OCI-LY7 (cell line): ENCODE data around the gene PTGER4. TPM values are rescaled to one million over a fixed set of nuclear protein-coding genes. Genes with fewer than 3 reads are reported as not detected.

ENCODE experiments used
- BruUV-seq: library from RNA; stranded (reverse); fragments of 400-500 nt; replicated peaks from 2 replicates; lab custom pipeline; 2021; lab: Mats Ljungman, UMichigan
- CTCF ChIA-PET: fragments of 300-600 bp; sonication (Branson Sonifier 250); formaldehyde crosslinking; loops from one replicate; lab custom pipeline; 2022; ENCODE audit warnings: antibody characterized with exemption; ENCODE audit not compliant: unreplicated experiment; lab: Charles Lee
- POLR2A ChIA-PET: fragments of 300-600 bp; sonication (Branson Sonifier 250); formaldehyde crosslinking; loops from one replicate; lab custom pipeline; 2022; ENCODE audit warnings: antibody characterized with exemption; lab: Charles Lee
- DNase-seq: peaks from one replicate; pipeline ENCODE4 v3.0.0-alpha.2; 2015; ENCODE audit warnings: low spot score
- H2AFZ ChIP-seq: fragments of 200-600 bp; sonication (generic), shearing (Covaris generic); 2 replicates; pipeline ENCODE4 v1.6.1; 2014; ENCODE audit warnings: mild to moderate bottlenecking, antibody characterized with exemption, low read length, moderate library complexity
- H3K27ac ChIP-seq: fragments of 200-600 bp; sonication (generic); 2 replicates; pipeline ENCODE4 v1.5.1; 2014; ENCODE audit warnings: mixed run types, low read depth, mild to moderate bottlenecking, moderate library complexity, low read length, inconsistent platforms; ENCODE audit not compliant: poor library complexity, severe bottlenecking
- H3K36me3 ChIP-seq: fragments of 200-600 bp; sonication (generic); 2 replicates; pipeline ENCODE4 v1.6.1; 2014; ENCODE audit warnings: mild to moderate bottlenecking, antibody characterized with exemption, low read length, moderate library complexity, mixed read lengths; ENCODE audit not compliant: insufficient read depth
- H3K4me1 ChIP-seq: fragments of 200-600 bp; sonication (generic); 2 replicates; pipeline ENCODE4 v1.5.1; 2014; ENCODE audit warnings: mild to moderate bottlenecking, low read length; ENCODE audit not compliant: insufficient read depth, poor library complexity, severe bottlenecking
- H3K4me2 ChIP-seq: fragments of 200-600 bp; sonication (generic); 2 replicates; pipeline ENCODE4 v1.6.1; 2014; ENCODE audit warnings: mild to moderate bottlenecking, low read length
- H3K4me3 ChIP-seq: fragments of 200-600 bp; sonication (generic); 2 replicates; pipeline ENCODE4 v1.5.1; 2014; ENCODE audit warnings: mild to moderate bottlenecking, low read depth, low read length; ENCODE audit not compliant: poor library complexity, severe bottlenecking
- H3K79me2 ChIP-seq: fragments of 200-600 bp; sonication (generic); 2 replicates; pipeline ENCODE4 v1.6.1; 2016; ENCODE audit warnings: low read depth, mild to moderate bottlenecking, low read length, moderate library complexity, mixed read lengths; ENCODE audit not compliant: insufficient read depth
- H3K9me2 ChIP-seq: fragments of 200-600 bp; sonication (generic); 2 replicates; pipeline ENCODE4 v1.6.1; 2016; ENCODE audit warnings: mild to moderate bottlenecking, low read length, mixed read lengths; ENCODE audit not compliant: insufficient read depth
- H3K9me3 ChIP-seq: fragments of 200-600 bp; sonication (generic); 2 replicates; pipeline ENCODE4 v1.6.1; 2014; ENCODE audit warnings: mild to moderate bottlenecking, mixed run types, low read length, mixed read lengths
- H4K20me1 ChIP-seq: fragments of 200-600 bp; sonication (generic); 2 replicates; pipeline ENCODE4 v1.6.1; 2014; ENCODE audit warnings: mild to moderate bottlenecking, antibody characterized with exemption, low read length, moderate library complexity, mixed read lengths; ENCODE audit not compliant: insufficient read depth
- EZH2phosphoT487 ChIP-seq: fragments of 200-600 bp; sonication (generic); IDR thresholded peaks from 2 replicates; pipeline ENCODE4 v1.6.1; 2018; ENCODE audit warnings: low read depth, borderline replicate concordance, mild to moderate bottlenecking, mixed run types, antibody characterized with exemption, low read length, moderate library complexity, mixed read lengths
- intact Hi-C: fragments of 100-400 bp; cut with micrococcal nuclease; formaldehyde crosslinking; loops from one replicate; pipeline ENCODE4 v1.10.0; 2022; ENCODE audit not compliant: unreplicated experiment
- total RNA-seq, 2 experiments: library from RNA; depleted of rRNA in 1 of 2; stranded (reverse); fragments of >200 nt in 1 of 2; shearing (Covaris generic) in 1 of 2; gene quantifications; 2 replicates each; pipeline ENCODE4 v1.2.3, GENCODE V29; 2014 to 2022
- TF ChIP-seq, protein P1 (sequence below): fragments of 200-600 bp; sonication (generic); conservative IDR thresholded peaks from 2 replicates; pipeline ENCODE4 v1.5.1; 2014; ENCODE audit warnings: mild to moderate bottlenecking, antibody characterized with exemption, low read length, moderate library complexity, mixed read lengths

The PTGER4 gene
- total RNA-seq, 2 experiments from 2014 or later: 0.49 to 1.4 TPM

DNA sequence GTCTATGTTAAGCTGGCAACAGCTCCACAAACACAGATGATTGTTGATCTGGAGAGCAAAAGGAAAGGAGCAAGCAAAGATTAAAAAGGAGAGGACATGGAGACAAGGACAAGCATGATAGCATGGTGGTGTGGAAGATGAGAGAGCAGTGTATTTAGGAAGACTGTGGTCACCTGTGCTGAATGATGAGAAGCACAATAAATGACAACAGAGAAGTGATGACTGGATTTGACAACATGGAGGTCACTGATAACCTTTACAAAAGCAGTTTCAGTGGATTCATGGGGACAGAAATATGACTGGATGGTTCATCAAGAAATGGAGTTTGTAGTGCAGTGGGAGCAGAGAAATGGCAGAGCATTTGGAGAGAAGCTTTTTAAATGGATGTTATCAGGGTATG lies 55.9 kb downstream of the PTGER4 start:
- Histone ChIP-seq H3K4me1 (no peaks in the 10 kb centered on the region), H3K79me2 (no peaks in the 10 kb centered on the region), H3K36me3 (peaks cover 21% of the 10 kb centered on the region), H3K9me3 (no peaks in the 10 kb centered on the region), H3K9me2 (no peaks in the 10 kb centered on the region), H3K4me2 (no peak overlapping the region), H3K27ac (no peak overlapping the region), H3K4me3 (no peak overlapping the region), H4K20me1 (peaks cover 4% of the 10 kb centered on the region; the same call in 1 of the 2 replicates), H2AFZ (no peak overlapping the region)
- BruUV-seq: no TSS peak
- TF ChIP-seq EZH2phosphoT487: no peak
- TF ChIP-seq, protein P1, sequence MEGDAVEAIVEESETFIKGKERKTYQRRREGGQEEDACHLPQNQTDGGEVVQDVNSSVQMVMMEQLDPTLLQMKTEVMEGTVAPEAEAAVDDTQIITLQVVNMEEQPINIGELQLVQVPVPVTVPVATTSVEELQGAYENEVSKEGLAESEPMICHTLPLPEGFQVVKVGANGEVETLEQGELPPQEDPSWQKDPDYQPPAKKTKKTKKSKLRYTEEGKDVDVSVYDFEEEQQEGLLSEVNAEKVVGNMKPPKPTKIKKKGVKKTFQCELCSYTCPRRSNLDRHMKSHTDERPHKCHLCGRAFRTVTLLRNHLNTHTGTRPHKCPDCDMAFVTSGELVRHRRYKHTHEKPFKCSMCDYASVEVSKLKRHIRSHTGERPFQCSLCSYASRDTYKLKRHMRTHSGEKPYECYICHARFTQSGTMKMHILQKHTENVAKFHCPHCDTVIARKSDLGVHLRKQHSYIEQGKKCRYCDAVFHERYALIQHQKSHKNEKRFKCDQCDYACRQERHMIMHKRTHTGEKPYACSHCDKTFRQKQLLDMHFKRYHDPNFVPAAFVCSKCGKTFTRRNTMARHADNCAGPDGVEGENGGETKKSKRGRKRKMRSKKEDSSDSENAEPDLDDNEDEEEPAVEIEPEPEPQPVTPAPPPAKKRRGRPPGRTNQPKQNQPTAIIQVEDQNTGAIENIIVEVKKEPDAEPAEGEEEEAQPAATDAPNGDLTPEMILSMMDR: no peak
- DNase-seq: no peak
- POLR2A ChIA-PET: no interaction called here
- intact Hi-C loops: loop anchor here (5.0 kb wide), 1 partner anchor 48 kb away; no protein-coding TSS in a partner anchor
- CTCF ChIA-PET: no interaction called here

GRCh38 chr5:40736103-40736875 lies 56.6 kb downstream of the PTGER4 start:
- no TSS peak for BruUV-seq
- peaks cover 4% of the 10 kb centered on the region; the same call in 1 of the 2 replicates for H4K20me1 ChIP-seq
- CTCF ChIA-PET: no interaction called here

More at GRCh38 chr5:40736103-40736875, 56.6 kb downstream of the PTGER4 start:
- Histone ChIP-seq H2AFZ (no peak overlapping the region), H3K9me2 (no peaks in the 10 kb centered on the region), H3K79me2 (no peaks in the 10 kb centered on the region), H3K27ac (no peak overlapping the region), H3K4me2 (no peak overlapping the region), H3K4me1 (no peaks in the 10 kb centered on the region), H3K4me3 (no peak overlapping the region), H3K9me3 (no peaks in the 10 kb centered on the region), H3K36me3 (peaks cover 28% of the 10 kb centered on the region)
- intact Hi-C loops: loop anchor here (5.0 kb wide), 1 partner anchor 49 kb away; no protein-coding TSS in a partner anchor
- TF ChIP-seq EZH2phosphoT487: no peak
- TF ChIP-seq, protein P1: peak; percentile 92
- POLR2A ChIA-PET: no interaction called here
- DNase-seq: peak; percentile 56
